ENCODE data around the gene NEFH.

GRCh38 chr22:29482726-29483125 is 2.7 kb downstream of the NEFH start:
- TF ChIP-seq POLR2AphosphoS5 (IDR thresholded peaks at IDR 0.05) (no peak), CTCF (IDR thresholded peaks at IDR 0.05) (no peak)
